Measurements from ENCODE around the gene PSTPIP2. TPM values are rescaled to one million over a fixed set of nuclear protein-coding genes. Genes with fewer than 3 reads are reported as not detected.

PSTPIP2 gene
- total RNA-seq, 1 experiment from 2014 or later = 3.3 TPM

- Histone ChIP-seq H3K79me2 (ENCODE audit: insufficient read depth, low read length) (no peaks in the 10 kb centered on the region), H3K27me3 (ENCODE audit: insufficient read depth, low read length) (no peaks in the 10 kb centered on the region), H4K20me1 (ENCODE audit: control insufficient read depth, insufficient read depth, insufficient read length) (no peaks in the 10 kb centered on the region), H3K4me2 (ENCODE audit: insufficient read depth, insufficient read length, low read length) (no peak overlapping the region), H3K23ac (ENCODE audit: insufficient read length, low read depth, low read length) (no peak overlapping the region), H3K27ac (ENCODE audit: insufficient read length, low read depth, low read length) (no peak overlapping the region), H2AK5ac (ENCODE audit: insufficient read length, low read length) (no peak overlapping the region), H2BK12ac (ENCODE audit: insufficient read length, low read depth, low read length) (no peak overlapping the region), H4K5ac (ENCODE audit: insufficient read length, low read depth, low read length) (no peak overlapping the region), H3K79me1 (ENCODE audit: insufficient read depth, low read depth, low read length, poor library complexity, severe bottlenecking) (no peaks in the 10 kb centered on the region), H3K9ac (ENCODE audit: extremely low read depth, insufficient read length, low read length) (no peak overlapping the region), H2BK120ac (ENCODE audit: low read depth, low read length, poor library complexity, severe bottlenecking) (no peak overlapping the region), H3K23me2 (ENCODE audit: insufficient read length, low read depth, low read length, poor library complexity, severe bottlenecking) (no peaks in the 10 kb centered on the region), H3T11ph (ENCODE audit: low read length) (no peak overlapping the region), H3K4me1 (ENCODE audit: insufficient read depth, low read length) (no peaks in the 10 kb centered on the region), H2BK5ac (ENCODE audit: insufficient read length, low read length) (no peak overlapping the region), H4K91ac (ENCODE audit: insufficient read length, low read depth, low read length) (no peak overlapping the region), H2BK20ac (ENCODE audit: low read depth, low read length, poor library complexity, severe bottlenecking) (no peak overlapping the region), H3K14ac (ENCODE audit: insufficient read depth, low read length) (no peak overlapping the region), H3K56ac (ENCODE audit: insufficient read length, low read depth, low read length) (no peak overlapping the region), H4K8ac (replicated peaks; ENCODE audit: insufficient read length, low read depth, low read length) (no peak overlapping the region), H2BK15ac (ENCODE audit: low read depth, low read length) (no peak overlapping the region), H2AFZ (ENCODE audit: low read length) (no peak overlapping the region), H3K4ac (ENCODE audit: low read depth, low read length) (no peak overlapping the region), H3K9me3 (ENCODE audit: control insufficient read depth, low read depth, low read length) (no peaks in the 10 kb centered on the region), H3K18ac (ENCODE audit: insufficient read length, low read depth, low read length) (no peak overlapping the region)
- H3K36me3 Mint-ChIP-seq (ENCODE audit: insufficient read depth in 1 of 3, low read depth in 3 of 3) = peaks cover 9 to 64% (median 64%) of the 10 kb centered on the region in 3 experiments; a peak in 5 of 7 replicates
- TF ChIP-seq CTCF (conservative IDR thresholded peaks at IDR 0.05) = no peak
- H3K4me1 Mint-ChIP-seq = no peaks in the 10 kb centered on the region
- H3K27me3 Mint-ChIP-seq (ENCODE audit: low read depth) = no peaks in the 10 kb centered on the region
- H3K9me3 Mint-ChIP-seq = no peaks in the 10 kb centered on the region
- no peak overlapping the region for H3K4me3 Mint-ChIP-seq
- H3K27ac Mint-ChIP-seq = no peak overlapping the region
- WGBS (ENCODE audit: extremely low coverage, insufficient read length, low lambda C conversion rate) = no CpG with 5 or more reads among the region's 4 CpGs
- DNase-seq = no peak
Measured at GRCh38 chr18:45951016-45951714, 120.9 kb downstream of the PSTPIP2 start.
